ENCODE measurements around the gene ACYP1.
"Not testable (repeated sequence)": the region's sequence is repeated elsewhere in the genome, so short reads cannot be mapped to it uniquely, and the experiment has no call there.

Gene ACYP1

GRCh38 chr14:75067765-75068164 lies 3.9 kb upstream of the ACYP1 start:
- DNase-seq, result not testable (repeated sequence)

GRCh38 chr14:75067212-75067611 lies 3.4 kb upstream of the ACYP1 start:
- no peak for DNase-seq

- no peak for DNase-seq
Observed at GRCh38 chr14:75066691-75067090, 2.9 kb upstream of the ACYP1 start.

DNA sequence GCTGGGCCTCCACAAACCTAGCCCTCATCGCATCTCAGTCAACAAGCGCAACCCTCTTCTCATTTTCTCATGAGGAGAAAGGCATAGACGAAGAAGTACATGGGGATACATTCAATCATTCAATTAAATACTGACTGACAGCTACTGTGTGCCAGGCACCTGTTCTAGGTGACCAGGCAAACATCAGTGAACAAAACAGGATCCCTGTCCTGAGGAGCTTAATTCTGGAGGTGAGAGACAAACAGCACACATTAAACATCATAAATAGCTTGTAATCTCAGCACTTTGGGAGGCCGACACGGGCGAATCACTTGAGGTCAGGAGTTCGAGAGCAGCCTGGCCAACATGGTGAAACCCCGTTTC lies 362 bp upstream of the ACYP1 start:
- no peak for DNase-seq

DNA sequence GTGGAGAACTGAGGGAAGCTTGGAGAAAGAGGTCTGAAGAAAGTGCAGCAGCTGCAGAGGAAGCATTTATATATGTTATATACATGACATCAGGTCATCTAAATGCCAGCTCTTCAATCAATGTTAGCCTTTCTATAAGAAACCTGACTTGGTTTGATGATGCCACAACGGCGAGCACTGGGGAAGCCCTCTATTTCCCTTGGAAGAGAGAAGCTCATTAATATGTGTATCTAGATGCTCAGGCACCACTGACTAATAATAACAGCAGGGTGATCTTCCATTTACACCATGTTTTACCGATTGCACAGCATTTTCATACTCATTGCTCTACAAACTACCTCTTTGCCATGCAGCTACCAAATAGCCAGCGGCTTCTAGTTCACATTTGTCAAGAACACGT lies 811 bp downstream of the ACYP1 start:
- no peak for DNase-seq

DNA sequence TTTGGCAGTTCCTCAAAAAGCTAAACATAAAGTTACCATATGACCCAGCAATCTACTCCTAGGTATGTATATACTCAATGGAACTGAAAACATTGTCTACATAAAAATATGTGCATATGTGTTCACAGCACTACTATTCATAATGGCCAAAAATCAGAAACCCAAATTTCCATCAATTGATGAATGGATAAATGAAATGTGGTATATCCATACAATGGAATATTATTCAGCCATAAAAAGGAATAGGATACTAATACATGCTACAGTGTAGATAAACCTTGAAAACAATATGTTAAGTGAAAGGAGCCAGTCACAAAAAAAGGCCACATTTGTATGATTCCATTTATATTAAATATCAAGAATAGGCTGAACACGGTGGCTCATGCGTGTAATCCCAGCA lies 3.4 kb downstream of the ACYP1 start:
- no peak for DNase-seq

GRCh38 chr14:75059642-75060041 lies 4.2 kb downstream of the ACYP1 start:
- DNase-seq, result no peak

GRCh38 chr14:75054421-75054820 lies 9.4 kb downstream of the ACYP1 start:
- no peak for DNase-seq

DNA sequence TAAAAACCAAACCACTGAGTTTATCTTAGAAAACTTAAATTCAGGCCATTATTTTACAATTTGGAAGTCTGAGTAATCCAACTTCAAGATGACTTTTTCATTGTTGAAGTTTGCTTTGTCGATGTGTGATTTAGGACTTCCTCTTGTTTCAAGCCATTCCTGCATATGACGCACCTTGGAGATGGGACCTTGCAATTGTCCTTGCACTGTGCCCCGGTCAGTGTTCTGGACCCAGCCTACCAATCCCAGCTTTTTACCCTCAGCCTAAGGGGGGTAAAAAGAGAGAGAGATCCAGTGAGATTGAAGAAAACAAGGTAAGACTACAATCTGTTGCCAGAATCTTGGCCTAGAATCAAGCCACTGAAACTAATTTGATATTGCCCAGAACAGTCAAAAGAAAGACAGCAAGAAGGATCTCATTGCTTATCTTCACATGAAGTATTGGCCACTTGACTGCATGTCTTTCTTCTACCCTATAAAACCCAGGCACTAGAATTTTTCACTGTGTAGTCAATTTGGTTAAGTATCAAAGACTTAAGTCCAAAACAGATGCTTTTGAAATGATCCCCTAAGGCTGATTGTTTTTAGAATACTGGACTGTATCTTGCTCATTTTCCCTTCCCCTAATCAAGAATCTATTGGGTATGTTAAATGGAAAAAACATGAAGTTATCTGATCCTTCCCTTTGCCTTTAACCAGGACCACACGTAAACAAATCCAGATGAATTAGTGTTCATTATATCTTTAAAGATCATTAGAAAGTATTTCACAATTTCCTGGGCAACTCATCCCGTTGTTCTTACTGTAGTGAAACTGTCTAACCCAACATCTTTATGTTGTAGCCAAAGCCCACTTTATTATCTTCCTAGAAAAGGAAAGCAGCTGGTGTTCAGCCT lies 10.2 kb downstream of the ACYP1 start:
- DNase-seq, result no peak

- DNase-seq, result no peak
Observed at GRCh38 chr14:75051556-75051899, 12.3 kb downstream of the ACYP1 start.

DNA sequence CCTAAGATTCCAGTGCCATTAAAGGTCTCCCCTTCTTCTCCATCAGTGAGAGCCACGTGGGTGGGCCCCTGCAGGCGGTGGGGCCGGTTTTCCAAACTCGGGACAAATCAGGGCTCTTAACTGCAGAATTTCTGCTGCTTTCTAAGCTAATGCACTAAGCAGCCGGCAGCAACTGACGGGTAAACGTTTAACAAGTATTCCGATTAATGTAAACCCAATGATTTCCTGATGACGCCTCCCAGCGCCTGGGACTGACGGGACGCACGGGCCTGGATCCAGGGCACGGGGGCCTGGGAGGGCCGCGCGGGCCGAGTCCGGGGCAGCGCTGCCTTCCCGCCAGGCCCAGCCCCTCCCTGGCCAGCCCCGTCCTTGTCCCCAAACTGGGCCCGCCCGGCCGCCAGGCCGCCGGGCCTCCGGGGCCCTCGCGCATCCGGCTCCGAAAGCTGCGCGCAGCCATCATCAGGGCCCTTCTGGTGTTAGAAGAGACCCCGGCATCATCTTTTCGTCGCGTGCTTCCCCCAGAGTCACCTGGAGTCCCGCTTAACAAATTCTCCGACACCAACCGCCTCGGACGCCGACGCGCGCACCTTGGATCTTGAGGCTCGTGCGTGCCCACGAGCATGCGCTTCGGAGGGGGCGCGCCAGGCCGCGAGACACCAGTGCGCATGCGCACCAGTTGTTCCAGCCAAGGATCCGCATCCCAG lies 12.8 kb downstream of the ACYP1 start, which contains the start of gene MLH3:
MLH3 (minus strand) TSS at position 616 of the 704 bp plus-strand sequence. CDS start 1,812 bp downstream, outside the sequence.
- peak; percentile 40 for DNase-seq

GRCh38 chr14:75049731-75050201 lies 14.1 kb downstream of the ACYP1 start:
- DNase-seq, result no peak

DNA sequence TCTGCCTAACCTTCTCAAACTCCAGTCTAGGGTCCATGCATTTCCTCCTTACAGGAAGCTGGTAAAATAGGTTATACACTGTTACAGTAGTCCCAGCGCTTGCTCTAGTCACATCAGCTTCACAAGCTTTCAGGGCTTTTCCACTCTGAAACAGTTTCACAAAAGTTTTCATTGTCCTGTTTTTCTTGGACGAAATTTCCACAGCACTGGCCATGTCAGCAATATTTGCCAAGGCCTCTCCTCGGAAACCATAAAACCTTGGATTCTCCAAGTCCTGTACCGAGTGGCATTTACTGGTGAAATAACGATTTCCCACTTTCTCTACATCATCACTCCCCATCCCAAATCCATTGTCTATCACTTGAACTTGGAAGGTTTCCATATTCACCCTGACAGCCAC lies 14.7 kb downstream of the ACYP1 start:
- DNase-seq, result no peak

DNA sequence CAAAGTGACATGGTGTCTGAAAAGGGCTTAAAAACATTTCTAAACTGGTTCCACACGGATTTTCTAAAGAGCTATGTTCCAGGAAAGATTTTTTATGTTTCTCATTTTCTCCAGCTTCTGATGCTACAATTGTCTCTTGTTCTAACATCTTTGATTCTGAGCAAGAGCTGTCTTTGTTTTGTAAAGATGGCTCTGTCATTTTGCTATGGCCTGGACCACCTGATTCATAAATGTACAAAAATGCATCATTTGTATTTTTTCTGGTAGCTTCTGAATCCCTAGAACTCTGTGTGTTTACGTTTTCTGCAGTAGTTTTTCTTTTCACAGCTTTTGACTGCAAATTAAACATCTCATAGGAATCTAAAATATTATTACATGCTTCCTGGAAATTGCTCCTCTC lies 15.7 kb downstream of the ACYP1 start:
- DNase-seq, result no peak

GRCh38 chr14:75047506-75047905 lies 16.3 kb downstream of the ACYP1 start:
- DNase-seq, result no peak

- no peak for DNase-seq
Observed at GRCh38 chr14:75046899-75047298, 16.9 kb downstream of the ACYP1 start.

DNA sequence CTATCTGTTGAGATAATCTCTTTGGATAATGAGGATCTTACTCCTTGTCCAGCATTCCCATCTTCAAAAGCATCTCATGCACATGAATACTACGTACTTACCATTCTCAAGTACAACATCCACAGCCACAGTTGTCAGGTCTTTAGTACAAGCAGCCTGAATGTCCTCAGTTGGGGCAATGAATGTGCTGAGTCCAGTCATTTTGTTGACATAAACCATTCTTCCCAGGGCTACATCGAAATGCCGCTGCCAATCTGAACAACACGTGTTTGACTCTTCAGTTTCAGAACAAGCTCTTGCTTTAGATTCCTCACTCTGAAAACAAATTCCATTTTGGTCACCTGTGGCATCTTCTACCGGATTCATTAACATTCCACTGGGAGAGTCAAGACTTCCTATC lies 17.5 kb downstream of the ACYP1 start:
- no peak for DNase-seq

- DNase-seq, result no peak
Observed at GRCh38 chr14:75044752-75045151, 19.1 kb downstream of the ACYP1 start.

DNA sequence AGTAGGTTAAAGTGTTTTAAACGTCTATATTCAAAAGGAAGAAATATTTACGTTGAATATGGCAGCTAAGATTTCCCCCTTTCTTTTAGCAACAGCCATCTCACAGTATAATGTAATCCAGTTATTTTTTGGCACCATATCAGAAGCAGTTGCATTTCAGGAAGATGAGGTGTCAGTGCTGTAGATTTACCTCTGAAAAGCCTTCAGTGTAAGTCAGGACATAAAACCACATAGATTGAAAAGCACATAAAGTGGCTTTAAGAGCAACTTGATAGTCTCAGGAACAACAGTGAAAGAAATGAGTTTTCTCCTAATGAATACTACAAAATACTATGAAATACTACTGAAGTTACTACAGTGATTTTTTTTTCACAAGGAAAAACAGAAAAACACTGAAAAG lies 19.5 kb downstream of the ACYP1 start:
- no peak for DNase-seq

DNA sequence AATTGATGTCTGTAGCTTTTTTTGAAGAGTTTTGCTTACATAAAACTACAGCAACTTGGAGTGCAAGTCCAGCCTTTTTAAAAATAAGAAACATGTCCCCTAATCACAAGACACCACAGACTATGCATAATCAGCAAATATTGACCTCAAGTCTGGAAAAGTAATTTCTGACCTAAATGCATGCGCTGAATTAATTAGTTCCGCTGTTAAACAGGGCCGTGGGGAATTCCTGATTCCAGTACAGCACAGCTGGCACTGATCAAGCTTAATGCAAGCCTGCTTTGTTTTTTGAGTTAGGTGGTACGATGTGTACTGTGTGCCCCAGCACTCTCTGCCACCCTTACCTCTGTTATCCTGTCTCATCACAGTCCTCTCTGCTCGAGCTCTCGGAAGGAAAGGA lies 21.8 kb downstream of the ACYP1 start:
- no peak for DNase-seq

GRCh38 chr14:75041613-75042012 lies 22.2 kb downstream of the ACYP1 start:
- no peak for DNase-seq

DNA sequence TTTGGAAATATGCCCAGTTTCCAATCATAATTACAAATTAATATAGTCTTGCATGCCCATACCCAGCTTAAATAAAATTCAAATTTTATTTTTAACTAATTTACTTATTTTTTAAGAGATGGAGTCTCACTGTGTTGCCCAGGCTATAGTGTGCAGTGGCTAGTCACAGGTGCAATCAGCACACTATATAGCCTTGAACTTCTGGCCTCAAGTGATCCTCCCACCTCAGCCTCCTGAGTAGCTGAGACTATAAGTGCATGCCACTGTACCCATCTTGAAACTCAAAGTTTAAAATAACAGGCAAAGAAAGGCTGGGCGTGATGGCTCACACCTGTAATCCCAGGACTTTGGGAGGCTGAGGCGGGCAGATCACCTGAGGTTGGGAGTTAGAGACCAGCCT lies 22.9 kb downstream of the ACYP1 start:
- DNase-seq, result no peak

DNA sequence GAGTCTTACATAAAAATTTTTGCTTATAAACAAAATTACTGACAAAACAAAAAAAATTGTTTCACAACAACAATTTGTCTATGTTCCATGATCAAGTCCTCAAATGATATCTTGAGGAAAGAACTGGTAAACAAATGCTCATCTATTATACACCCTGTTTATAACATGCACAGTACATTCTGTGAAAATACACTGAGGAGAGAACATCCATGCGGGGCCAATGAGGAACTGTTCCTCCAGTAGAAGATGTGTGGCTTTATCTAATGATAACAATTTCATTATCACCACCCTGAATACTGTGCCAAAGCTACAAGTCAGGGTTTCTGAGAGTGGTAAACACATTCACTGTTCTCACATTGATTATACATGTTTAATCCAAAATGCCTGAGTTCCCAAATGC lies 23.3 kb downstream of the ACYP1 start:
- no peak for DNase-seq

DNA sequence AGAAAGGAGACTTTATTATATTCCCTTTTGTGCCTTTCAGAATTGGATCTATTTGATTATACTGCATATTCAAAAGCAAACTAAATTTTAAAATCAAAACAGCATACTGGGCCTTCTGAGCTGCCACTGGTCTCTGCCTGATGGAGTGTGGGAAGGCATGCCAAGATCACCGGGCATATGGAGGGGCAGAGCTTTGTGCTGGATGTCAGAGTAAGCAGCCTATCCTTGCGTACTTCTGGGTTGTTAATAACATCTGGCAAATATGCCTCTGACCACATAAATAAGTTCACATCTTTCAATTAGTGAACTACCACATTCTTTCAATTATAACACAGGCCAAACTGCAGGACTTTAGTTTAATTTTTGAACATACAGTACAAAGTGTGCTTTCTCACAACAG lies 30.9 kb downstream of the ACYP1 start:
- DNase-seq, result no peak

Measured in GDM1 (cell line).